Left ventricle myocardium inferior (tissue), 1 donor: Measurements from ENCODE around the gene SLC9A3. TPM values are rescaled to one million over a fixed set of nuclear protein-coding genes. Genes with fewer than 3 reads are reported as not detected.

Source experiments
- DNase-seq: peaks from one replicate; pipeline ENCODE4 v3.0.0-alpha.2; 2020
- H3K27ac ChIP-seq: fragments of 200-600 bp; replicated peaks from 2 replicates; pipeline ENCODE4 v1.8.0; 2021
- H3K27me3 ChIP-seq: fragments of 200-600 bp; 2 replicates; pipeline ENCODE4 v1.8.0; 2021; ENCODE audit warnings: low read depth
- H3K36me3 ChIP-seq: fragments of 200-600 bp; 2 replicates; pipeline ENCODE4 v1.8.0; 2021
- H3K4me1 ChIP-seq: fragments of 200-600 bp; 2 replicates; pipeline ENCODE4 v1.8.0; 2021
- H3K4me3 ChIP-seq: fragments of 200-600 bp; 2 replicates; pipeline ENCODE4 v1.8.0; 2021; ENCODE audit warnings: mild to moderate bottlenecking, moderate library complexity
- H3K9me3 ChIP-seq: fragments of 200-600 bp; replicated peaks from 2 replicates; pipeline ENCODE4 v1.8.0; 2021
- intact Hi-C: fragments of 100-400 bp; cut with micrococcal nuclease; formaldehyde crosslinking; loops from one replicate; pipeline ENCODE4 v1.11.0; 2022
- total RNA-seq: library from RNA; stranded (reverse); fragmentation: NEBNext Ultra II Directional; extraction: Animal tissue kit (Norgen Biotek cat#: 25700); gene quantifications from one replicate; pipeline ENCODE4 v1.2.1, GENCODE V29; 2021
- TF ChIP-seq, protein P1 (sequence below): fragments of 200-600 bp; IDR thresholded peaks from 2 replicates; pipeline ENCODE4 v1.8.0; 2021; ENCODE audit warnings: antibody characterized with exemption, mild to moderate bottlenecking, borderline replicate concordance
- donor health status: DM: no; HTN: yes; CAD: no; lungs with severe emphysema.

Gene SLC9A3
- total RNA-seq, 1 donor from 2014 or later = 0.91 TPM

DNA sequence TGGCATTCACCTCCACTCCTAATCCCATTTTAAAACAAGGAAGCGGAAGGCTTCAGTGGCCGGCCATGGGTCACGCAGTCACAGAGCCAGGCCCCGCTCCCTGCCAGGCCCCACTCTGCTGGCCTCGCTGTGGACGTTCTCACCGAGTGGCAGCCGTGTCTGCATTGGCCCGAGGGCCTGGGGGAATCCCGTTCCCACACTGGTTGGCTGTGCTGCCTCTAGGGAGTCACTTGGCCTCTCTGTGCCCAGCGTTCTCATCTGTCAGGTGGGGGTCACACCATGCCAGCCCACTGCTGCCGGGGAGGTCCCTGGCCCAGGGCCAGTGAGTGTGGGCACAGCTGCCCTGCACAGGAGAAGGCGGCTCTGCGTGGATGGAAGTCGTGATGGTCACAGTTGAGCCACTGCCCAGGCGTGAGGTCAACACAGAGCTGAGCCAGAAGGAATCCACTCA, 13.4 kb upstream of the SLC9A3 start:
- no peak overlapping the region for H3K27ac ChIP-seq
- TF ChIP-seq, protein P1, sequence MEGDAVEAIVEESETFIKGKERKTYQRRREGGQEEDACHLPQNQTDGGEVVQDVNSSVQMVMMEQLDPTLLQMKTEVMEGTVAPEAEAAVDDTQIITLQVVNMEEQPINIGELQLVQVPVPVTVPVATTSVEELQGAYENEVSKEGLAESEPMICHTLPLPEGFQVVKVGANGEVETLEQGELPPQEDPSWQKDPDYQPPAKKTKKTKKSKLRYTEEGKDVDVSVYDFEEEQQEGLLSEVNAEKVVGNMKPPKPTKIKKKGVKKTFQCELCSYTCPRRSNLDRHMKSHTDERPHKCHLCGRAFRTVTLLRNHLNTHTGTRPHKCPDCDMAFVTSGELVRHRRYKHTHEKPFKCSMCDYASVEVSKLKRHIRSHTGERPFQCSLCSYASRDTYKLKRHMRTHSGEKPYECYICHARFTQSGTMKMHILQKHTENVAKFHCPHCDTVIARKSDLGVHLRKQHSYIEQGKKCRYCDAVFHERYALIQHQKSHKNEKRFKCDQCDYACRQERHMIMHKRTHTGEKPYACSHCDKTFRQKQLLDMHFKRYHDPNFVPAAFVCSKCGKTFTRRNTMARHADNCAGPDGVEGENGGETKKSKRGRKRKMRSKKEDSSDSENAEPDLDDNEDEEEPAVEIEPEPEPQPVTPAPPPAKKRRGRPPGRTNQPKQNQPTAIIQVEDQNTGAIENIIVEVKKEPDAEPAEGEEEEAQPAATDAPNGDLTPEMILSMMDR = no peak
- H3K27me3 ChIP-seq = peaks cover 93% of the 10 kb centered on the region
- H3K36me3 ChIP-seq = no peaks in the 10 kb centered on the region
- H3K4me3 ChIP-seq = no peak overlapping the region
- no peak for DNase-seq
- intact Hi-C loops = no loop called here
- H3K9me3 ChIP-seq = no peaks in the 10 kb centered on the region
- H3K4me1 ChIP-seq = no peaks in the 10 kb centered on the region

DNA sequence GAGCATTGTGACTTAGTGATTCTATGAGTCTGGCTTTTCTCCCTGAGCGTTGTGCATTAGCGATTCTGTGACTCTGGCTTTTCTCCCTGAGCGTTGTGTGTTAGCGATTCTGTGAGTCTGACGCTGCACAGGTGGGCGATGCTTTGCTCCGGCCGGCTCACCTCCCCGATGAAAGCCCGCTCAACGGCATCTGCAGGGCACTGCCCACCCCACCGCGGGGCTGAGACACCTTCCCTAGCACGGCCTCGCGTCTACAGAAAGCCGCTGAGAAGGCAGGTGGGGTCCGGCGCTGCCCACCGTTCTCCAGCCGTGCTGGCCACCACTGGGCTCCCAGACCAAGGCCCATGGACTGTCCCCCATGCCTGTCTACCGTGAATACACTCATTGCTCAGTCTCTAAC, 12.8 kb upstream of the SLC9A3 start:
- intact Hi-C loops = no loop called here
- Histone ChIP-seq H3K27me3 (peaks cover 93% of the 10 kb centered on the region), H3K27ac (no peak overlapping the region), H3K4me3 (no peak overlapping the region), H3K36me3 (no peaks in the 10 kb centered on the region), H3K4me1 (no peaks in the 10 kb centered on the region), H3K9me3 (no peaks in the 10 kb centered on the region)
- TF ChIP-seq, protein P1 = no peak
- DNase-seq = no peak

DNA sequence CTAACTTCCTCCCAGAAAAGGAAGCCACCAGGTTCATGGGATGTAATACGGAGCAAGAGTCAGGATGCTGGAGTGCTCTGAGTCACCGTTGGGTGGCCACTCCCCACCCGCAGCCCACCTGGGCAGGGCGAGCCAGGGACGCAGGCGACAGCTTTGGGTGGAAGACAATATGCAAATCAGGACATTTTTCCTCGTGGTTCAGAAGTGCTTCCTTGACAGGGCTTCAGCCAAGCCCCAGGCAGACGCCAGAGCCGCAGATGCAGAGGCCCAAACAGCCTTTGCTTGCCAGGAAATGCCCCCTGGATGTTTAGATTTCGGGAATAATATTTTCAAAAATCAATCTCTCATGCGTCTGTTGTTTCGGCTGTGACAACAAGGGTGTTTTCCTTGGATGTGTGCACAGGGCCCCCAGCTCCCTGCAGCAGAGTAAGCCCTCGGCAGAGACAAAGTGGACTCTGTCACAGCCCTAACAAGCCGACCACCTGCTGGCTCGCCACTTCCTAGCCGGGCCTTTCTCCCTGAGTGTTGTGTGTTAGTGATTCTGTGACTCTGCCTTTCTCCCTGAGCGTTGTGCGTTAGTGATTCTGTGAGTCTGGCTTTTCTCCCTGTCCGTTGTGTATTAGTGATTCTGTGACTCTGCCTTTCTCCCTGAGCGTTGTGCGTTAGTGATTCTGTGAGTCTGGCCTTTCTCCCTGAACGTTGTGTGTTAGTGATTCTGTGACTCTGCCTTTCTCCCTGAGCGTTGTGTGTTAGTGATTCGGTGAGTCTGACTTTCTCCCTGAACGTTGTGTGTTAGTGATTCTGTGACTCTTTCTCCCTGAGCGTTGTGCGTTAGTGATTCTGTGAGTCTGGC, 11.8 kb upstream of the SLC9A3 start:
- no peaks in the 10 kb centered on the region for H3K9me3 ChIP-seq
- H3K4me3 ChIP-seq = no peak overlapping the region
- H3K36me3 ChIP-seq = no peaks in the 10 kb centered on the region
- intact Hi-C loops = no loop called here
- H3K4me1 ChIP-seq = no peaks in the 10 kb centered on the region
- TF ChIP-seq, protein P1 = no peak
- peaks cover 93% of the 10 kb centered on the region for H3K27me3 ChIP-seq
- no peak overlapping the region for H3K27ac ChIP-seq
- no peak for DNase-seq

- H3K9me3 ChIP-seq = no peaks in the 10 kb centered on the region
- no peak for DNase-seq
- TF ChIP-seq, protein P1 = no peak
- H3K27me3 ChIP-seq = peaks cover 93% of the 10 kb centered on the region
- H3K4me1 ChIP-seq = no peaks in the 10 kb centered on the region
- H3K27ac ChIP-seq = no peak overlapping the region
- no peak overlapping the region for H3K4me3 ChIP-seq
- intact Hi-C loops = no loop called here
- no peaks in the 10 kb centered on the region for H3K36me3 ChIP-seq
Observed at GRCh38 chr5:534743-535671, 10.8 kb upstream of the SLC9A3 start.

GRCh38 chr5:533955-534742, 9.9 kb upstream of the SLC9A3 start:
- H3K4me3 ChIP-seq = no peak overlapping the region
- intact Hi-C loops = no loop called here
- TF ChIP-seq, protein P1 = no peak
- H3K27me3 ChIP-seq = peaks cover 93% of the 10 kb centered on the region
- no peaks in the 10 kb centered on the region for H3K9me3 ChIP-seq
- no peaks in the 10 kb centered on the region for H3K4me1 ChIP-seq
- H3K27ac ChIP-seq = no peak overlapping the region
- DNase-seq = no peak
- no peaks in the 10 kb centered on the region for H3K36me3 ChIP-seq
